H9 (cell line): Measurements from ENCODE around the gene PCDHGC5. TPM values are rescaled to one million over a fixed set of nuclear protein-coding genes. Genes with fewer than 3 reads are reported as not detected.
A peak's percentile ranks its signal among the peaks of the same experiment; 100 is the strongest.

Experiments used
- DNase-seq: peaks from one replicate; pipeline ENCODE4 v3.0.0-alpha.2; 2017
- H2AFZ ChIP-seq: one replicate; pipeline ENCODE4 v1.6.1; 2013; ENCODE audit warnings: mild to moderate bottlenecking, low read length, control low read depth, moderate library complexity
- H2AK5ac ChIP-seq: 2 replicates; pipeline ENCODE4 v1.6.1; 2013; ENCODE audit warnings: low read length, control low read depth, mixed read lengths; ENCODE audit not compliant: insufficient read length
- H2BK120ac ChIP-seq: one replicate; pipeline ENCODE4 v1.6.1; 2013; ENCODE audit warnings: low read depth, mild to moderate bottlenecking, low read length, control low read depth, inconsistent platforms; ENCODE audit not compliant: poor library complexity, severe bottlenecking
- H2BK12ac ChIP-seq: 2 replicates; pipeline ENCODE4 v1.6.1; 2013; ENCODE audit warnings: low read length, control low read depth, mixed read lengths, low read depth; ENCODE audit not compliant: insufficient read length
- H2BK15ac ChIP-seq: 2 replicates; pipeline ENCODE4 v1.6.1; 2013; ENCODE audit warnings: low read depth, low read length, control low read depth
- H2BK20ac ChIP-seq: one replicate; pipeline ENCODE4 v1.6.1; 2013; ENCODE audit warnings: low read depth, mild to moderate bottlenecking, low read length, control low read depth, inconsistent platforms; ENCODE audit not compliant: poor library complexity, severe bottlenecking
- H2BK5ac ChIP-seq: 2 replicates; pipeline ENCODE4 v1.6.1; 2013; ENCODE audit warnings: low read length, control low read depth, mixed read lengths; ENCODE audit not compliant: insufficient read length
- H3K14ac ChIP-seq: 2 replicates; pipeline ENCODE4 v1.6.1; 2013; ENCODE audit warnings: low read length, control low read depth; ENCODE audit not compliant: insufficient read depth
- H3K18ac ChIP-seq: 2 replicates; pipeline ENCODE4 v1.6.1; 2013; ENCODE audit warnings: low read depth, mild to moderate bottlenecking, mixed read lengths, low read length, control low read depth; ENCODE audit not compliant: insufficient read length
- H3K23ac ChIP-seq: 2 replicates; pipeline ENCODE4 v1.6.1; 2013; ENCODE audit warnings: low read length, control low read depth, mixed read lengths, low read depth; ENCODE audit not compliant: insufficient read length
- H3K23me2 ChIP-seq: 2 replicates; pipeline ENCODE4 v1.6.1; 2013; ENCODE audit warnings: low read depth, mild to moderate bottlenecking, mixed read lengths, low read length, control low read depth; ENCODE audit not compliant: insufficient read length, poor library complexity, severe bottlenecking
- H3K27ac ChIP-seq: 2 replicates; pipeline ENCODE4 v1.5.1; 2013; ENCODE audit warnings: low read length, control low read depth, mixed read lengths, low read depth; ENCODE audit not compliant: insufficient read length
- H3K27me3 ChIP-seq: 2 replicates; pipeline ENCODE4 v1.6.1; 2013; ENCODE audit warnings: low read length, control low read depth, inconsistent platforms; ENCODE audit not compliant: insufficient read depth
- H3K4ac ChIP-seq: 2 replicates; pipeline ENCODE4 v1.6.1; 2013; ENCODE audit warnings: low read depth, mild to moderate bottlenecking, control low read depth, inconsistent platforms, low read length, moderate library complexity
- H3K4me1 ChIP-seq: 2 replicates; pipeline ENCODE4 v1.6.1; 2013; ENCODE audit warnings: low read length, control low read depth, inconsistent platforms; ENCODE audit not compliant: insufficient read depth
- H3K4me2 ChIP-seq: 2 replicates; pipeline ENCODE4 v1.6.1; 2013; ENCODE audit warnings: low read length, control low read depth, mixed read lengths; ENCODE audit not compliant: insufficient read length, insufficient read depth
- H3K56ac ChIP-seq: 2 replicates; pipeline ENCODE4 v1.6.1; 2013; ENCODE audit warnings: low read depth, mild to moderate bottlenecking, mixed read lengths, low read length, control low read depth; ENCODE audit not compliant: insufficient read length
- H3K79me1 ChIP-seq: 2 replicates; pipeline ENCODE4 v1.6.1; 2013; ENCODE audit warnings: low read depth, mild to moderate bottlenecking, moderate library complexity, low read length, control low read depth, inconsistent platforms; ENCODE audit not compliant: insufficient read depth, poor library complexity, severe bottlenecking
- H3K79me2 ChIP-seq: 2 replicates; pipeline ENCODE4 v1.6.1; 2013; ENCODE audit warnings: low read length, control low read depth, inconsistent platforms; ENCODE audit not compliant: insufficient read depth
- H3K9ac ChIP-seq: 2 replicates; pipeline ENCODE4 v1.6.1; 2013; ENCODE audit warnings: low read length, control low read depth, mixed read lengths; ENCODE audit not compliant: insufficient read length; ENCODE audit errors: extremely low read depth
- H3K9me3 ChIP-seq: one replicate; pipeline ENCODE4 v1.6.1; 2013; ENCODE audit warnings: low read depth, low read length, inconsistent platforms; ENCODE audit not compliant: control insufficient read depth
- H3T11ph ChIP-seq: one replicate; pipeline ENCODE4 v1.6.1; 2013; ENCODE audit warnings: mild to moderate bottlenecking, low read length, control low read depth, inconsistent platforms
- H4K20me1 ChIP-seq: one replicate; pipeline ENCODE4 v1.6.1; 2013; ENCODE audit not compliant: control insufficient read depth, insufficient read length, insufficient read depth
- H4K5ac ChIP-seq: 2 replicates; pipeline ENCODE4 v1.6.1; 2013; ENCODE audit warnings: low read depth, mild to moderate bottlenecking, mixed read lengths, low read length, control low read depth; ENCODE audit not compliant: insufficient read length
- H4K8ac ChIP-seq: replicated peaks from 2 replicates; pipeline ENCODE4 v1.6.1; 2013; ENCODE audit warnings: low read length, control low read depth, mixed read lengths, low read depth; ENCODE audit not compliant: insufficient read length
- H4K91ac ChIP-seq: 2 replicates; pipeline ENCODE4 v1.6.1; 2013; ENCODE audit warnings: low read depth, mild to moderate bottlenecking, moderate library complexity, mixed read lengths, low read length, control low read depth; ENCODE audit not compliant: insufficient read length
- H3K27ac Mint-ChIP-seq, 3 experiments: 2 replicates in 2 of 3; 3 replicates in 1 of 3; pipeline ENCODE4 v1.8.0; 2020 to 2021; ENCODE audit warnings: mixed read lengths in 3 of 3, mild to moderate bottlenecking in 1 of 3, moderate library complexity in 1 of 3
- H3K27me3 Mint-ChIP-seq: 2 replicates; pipeline ENCODE4 v1.8.0; 2021; ENCODE audit warnings: low read depth, mild to moderate bottlenecking, moderate library complexity, mixed read lengths
- H3K36me3 Mint-ChIP-seq, 3 experiments: 2 replicates in 2 of 3; 3 replicates in 1 of 3; pipeline ENCODE4 v1.8.0; 2020 to 2021; ENCODE audit warnings: low read depth in 3 of 3, mixed read lengths in 3 of 3; ENCODE audit not compliant: insufficient read depth in 1 of 3
- H3K4me1 Mint-ChIP-seq, 2 experiments: 2 replicates each; pipeline ENCODE4 v1.8.0; 2020; ENCODE audit warnings: mixed read lengths in 2 of 2
- H3K4me3 Mint-ChIP-seq, 2 experiments: 2 replicates in 1 of 2; 3 replicates in 1 of 2; pipeline ENCODE4 v1.8.0; 2020 to 2021; ENCODE audit warnings: mild to moderate bottlenecking in 2 of 2, mixed read lengths in 2 of 2, moderate library complexity in 1 of 2
- H3K9me3 Mint-ChIP-seq, 2 experiments: 2 replicates in 1 of 2; 3 replicates in 1 of 2; pipeline ENCODE4 v1.8.0; 2020; ENCODE audit warnings: mild to moderate bottlenecking in 2 of 2, mixed read lengths in 2 of 2, moderate library complexity in 1 of 2
- WGBS: extraction: QIAGEN DNeasy Blood & Tissue Kit; methylation state at CpG from one replicate; pipeline ENCODE4 v1.1.7; 2013; ENCODE audit warnings: missing lambda C conversion rate, low lambda C conversion rate, mixed read lengths; ENCODE audit not compliant: insufficient read length; ENCODE audit errors: extremely low coverage; 5-methylcytosine and 5-hydroxymethylcytosine counted together
- total RNA-seq: library from RNA; stranded (reverse); gene quantifications from 2 replicates; pipeline ENCODE4 v1.2.1, GENCODE V29; 2021
- TF ChIP-seq, protein P1 (sequence below): fragments of 200-600 bp; sonication (generic); conservative IDR thresholded peaks from 3 replicates; pipeline ENCODE4 v1.8.0; 2021; ENCODE audit warnings: antibody characterized with exemption, mild to moderate bottlenecking

PCDHGC5 gene
- total RNA-seq, 1 experiment from 2014 or later: 0.66 TPM

DNA sequence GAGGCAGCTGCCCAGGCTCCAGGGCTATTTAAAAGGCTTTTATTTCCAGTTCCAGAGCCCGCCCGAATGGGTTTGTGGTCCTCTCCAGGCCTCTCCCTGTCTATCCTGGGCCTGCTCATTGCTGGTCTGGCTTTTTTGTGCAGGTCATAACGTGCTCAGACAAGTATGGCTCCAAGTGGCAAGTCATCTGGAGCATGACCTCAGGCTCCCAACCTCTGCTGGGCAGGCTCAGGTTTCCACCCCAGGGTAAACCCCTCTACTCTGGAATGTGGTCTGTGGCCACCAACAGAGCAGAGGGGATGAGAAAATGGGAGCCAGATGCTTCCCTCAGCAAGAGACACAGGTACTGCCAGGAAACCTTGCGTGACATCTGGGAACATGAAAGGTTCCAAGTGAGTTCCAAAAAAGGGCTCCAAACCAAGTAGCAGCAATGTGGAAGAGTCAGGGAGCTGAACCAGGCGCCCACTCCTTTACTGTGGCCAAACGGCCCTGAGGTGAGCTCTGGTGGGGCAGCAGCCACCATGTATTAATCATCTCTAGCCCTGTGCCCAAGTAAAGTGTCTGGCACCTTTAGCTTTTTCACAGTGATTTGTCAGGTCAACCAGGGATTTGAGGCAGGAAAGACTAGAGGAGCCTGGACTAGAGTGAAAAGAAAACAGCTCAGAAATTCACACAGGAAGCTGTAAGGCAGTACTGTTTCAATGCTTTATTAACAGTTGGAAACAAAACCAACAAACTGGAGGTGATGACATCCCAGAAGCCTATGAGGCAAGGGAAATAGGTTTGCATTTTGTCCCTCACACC is 25.7 kb downstream of the PCDHGC5 start:
- Histone ChIP-seq H3K4me1 (no peaks in the 10 kb centered on the region; the same call in 1 of the 2 replicates), H4K8ac (no peak overlapping the region)
- peaks cover 33 to 45% of the 10 kb centered on the region in 2 experiments for H3K4me1 Mint-ChIP-seq

More for the DNA sequence above, 25.7 kb downstream of the PCDHGC5 start:
- peaks cover 20 to 51% (median 30%) of the 10 kb centered on the region in 3 experiments for H3K36me3 Mint-ChIP-seq
- H3K14ac ChIP-seq: peak overlapping the region; percentile 50; the same call in 1 of the 2 replicates
- H2BK120ac ChIP-seq: no peak overlapping the region
- no peak overlapping the region for H3K23ac ChIP-seq
- no peak overlapping the region for H3K56ac ChIP-seq
- H2BK12ac ChIP-seq: no peak overlapping the region
- peak; percentile 89 for DNase-seq
- no peak overlapping the region for H2AK5ac ChIP-seq
- no peaks in the 10 kb centered on the region for H3K9me3 ChIP-seq
- H3K4me3 Mint-ChIP-seq: peak overlapping the region; percentile 75 to 88
- no peak overlapping the region for H2BK20ac ChIP-seq
- H3K9ac ChIP-seq: no peak overlapping the region
- peaks cover 17% of the 10 kb centered on the region for H3K23me2 ChIP-seq
- peak overlapping the region; percentile 55 for H3K18ac ChIP-seq
- TF ChIP-seq, protein P1, sequence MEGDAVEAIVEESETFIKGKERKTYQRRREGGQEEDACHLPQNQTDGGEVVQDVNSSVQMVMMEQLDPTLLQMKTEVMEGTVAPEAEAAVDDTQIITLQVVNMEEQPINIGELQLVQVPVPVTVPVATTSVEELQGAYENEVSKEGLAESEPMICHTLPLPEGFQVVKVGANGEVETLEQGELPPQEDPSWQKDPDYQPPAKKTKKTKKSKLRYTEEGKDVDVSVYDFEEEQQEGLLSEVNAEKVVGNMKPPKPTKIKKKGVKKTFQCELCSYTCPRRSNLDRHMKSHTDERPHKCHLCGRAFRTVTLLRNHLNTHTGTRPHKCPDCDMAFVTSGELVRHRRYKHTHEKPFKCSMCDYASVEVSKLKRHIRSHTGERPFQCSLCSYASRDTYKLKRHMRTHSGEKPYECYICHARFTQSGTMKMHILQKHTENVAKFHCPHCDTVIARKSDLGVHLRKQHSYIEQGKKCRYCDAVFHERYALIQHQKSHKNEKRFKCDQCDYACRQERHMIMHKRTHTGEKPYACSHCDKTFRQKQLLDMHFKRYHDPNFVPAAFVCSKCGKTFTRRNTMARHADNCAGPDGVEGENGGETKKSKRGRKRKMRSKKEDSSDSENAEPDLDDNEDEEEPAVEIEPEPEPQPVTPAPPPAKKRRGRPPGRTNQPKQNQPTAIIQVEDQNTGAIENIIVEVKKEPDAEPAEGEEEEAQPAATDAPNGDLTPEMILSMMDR: no peak
- H3K9me3 Mint-ChIP-seq: no peaks in the 10 kb centered on the region; a peak in 1 of 5 replicates
- H4K91ac ChIP-seq: no peak overlapping the region
- peak overlapping the region; percentile 96 for H3K27ac Mint-ChIP-seq
- H3K27me3 Mint-ChIP-seq: peaks cover 3% of the 10 kb centered on the region; the same call in 1 of the 2 replicates
- peak overlapping the region; percentile 91 for H3K4me2 ChIP-seq
- no CpG with 5 or more reads among the region's 6 CpGs for WGBS
- no peaks in the 10 kb centered on the region for H3K79me2 ChIP-seq
- no peak overlapping the region for H3K27ac ChIP-seq
- no peaks in the 10 kb centered on the region for H4K20me1 ChIP-seq
- H4K5ac ChIP-seq: no peak overlapping the region
- no peaks in the 10 kb centered on the region for H3K79me1 ChIP-seq
- peak overlapping the region; percentile 23 for H3T11ph ChIP-seq
- no peak overlapping the region for H2AFZ ChIP-seq
- H2BK15ac ChIP-seq: no peak overlapping the region
- no peak overlapping the region for H2BK5ac ChIP-seq
- H3K27me3 ChIP-seq: no peaks in the 10 kb centered on the region
- H3K4ac ChIP-seq: no peak overlapping the region
